GM04504 (cell line): Measurements from ENCODE around the gene MESP2.

Experiments
- DNase-seq: peaks from one replicate; pipeline ENCODE4 v3.0.0-alpha.2; 2012; ENCODE audit warnings: low read depth

MESP2 gene

GRCh38 chr15:89802231-89802928 lies 26.2 kb downstream of the MESP2 start:
- no peak for DNase-seq

DNA sequence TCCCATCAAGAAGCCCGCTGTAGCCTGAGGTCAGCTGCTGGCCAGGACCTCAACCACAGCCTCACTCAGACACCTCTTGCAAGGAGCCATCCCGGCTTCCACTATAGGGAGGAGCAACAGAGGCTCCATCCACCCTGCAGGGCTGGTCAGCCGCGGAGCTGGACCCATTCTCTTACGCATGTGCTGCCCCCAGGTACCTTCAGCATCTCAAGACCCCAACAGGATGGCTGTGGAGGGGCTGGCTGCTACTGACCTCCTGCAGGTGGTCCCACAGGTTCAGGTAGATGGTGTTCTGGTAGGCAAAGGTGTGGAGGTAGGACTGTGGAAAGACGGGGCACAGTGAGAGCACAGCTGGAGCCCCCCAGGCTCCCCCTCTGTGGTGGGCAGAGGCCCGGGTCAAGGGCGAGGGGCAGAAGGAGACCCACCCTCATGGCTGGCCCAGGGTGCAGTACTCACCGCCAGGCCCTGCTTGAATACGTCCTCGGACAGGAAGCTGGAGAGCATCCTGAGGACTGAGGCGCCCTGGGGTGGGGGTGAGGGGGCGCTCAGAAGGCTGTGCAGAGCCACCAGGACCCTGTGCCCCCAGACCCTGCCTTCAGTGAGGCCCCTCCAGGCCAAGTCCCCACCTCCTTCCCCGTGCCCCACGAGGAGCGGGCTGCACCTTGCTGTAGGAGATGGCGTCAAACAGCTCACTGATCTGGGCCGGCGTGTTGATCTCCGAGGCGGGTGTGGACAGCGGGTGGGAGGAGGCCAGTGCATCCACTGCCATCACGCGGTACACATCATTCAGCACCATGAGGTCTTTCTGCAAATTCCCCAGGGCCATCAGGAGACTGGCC lies 27.1 kb downstream of the MESP2 start:
- DNase-seq = no peak

GRCh38 chr15:89803941-89804800 lies 28.0 kb downstream of the MESP2 start:
- DNase-seq = no peak

DNA sequence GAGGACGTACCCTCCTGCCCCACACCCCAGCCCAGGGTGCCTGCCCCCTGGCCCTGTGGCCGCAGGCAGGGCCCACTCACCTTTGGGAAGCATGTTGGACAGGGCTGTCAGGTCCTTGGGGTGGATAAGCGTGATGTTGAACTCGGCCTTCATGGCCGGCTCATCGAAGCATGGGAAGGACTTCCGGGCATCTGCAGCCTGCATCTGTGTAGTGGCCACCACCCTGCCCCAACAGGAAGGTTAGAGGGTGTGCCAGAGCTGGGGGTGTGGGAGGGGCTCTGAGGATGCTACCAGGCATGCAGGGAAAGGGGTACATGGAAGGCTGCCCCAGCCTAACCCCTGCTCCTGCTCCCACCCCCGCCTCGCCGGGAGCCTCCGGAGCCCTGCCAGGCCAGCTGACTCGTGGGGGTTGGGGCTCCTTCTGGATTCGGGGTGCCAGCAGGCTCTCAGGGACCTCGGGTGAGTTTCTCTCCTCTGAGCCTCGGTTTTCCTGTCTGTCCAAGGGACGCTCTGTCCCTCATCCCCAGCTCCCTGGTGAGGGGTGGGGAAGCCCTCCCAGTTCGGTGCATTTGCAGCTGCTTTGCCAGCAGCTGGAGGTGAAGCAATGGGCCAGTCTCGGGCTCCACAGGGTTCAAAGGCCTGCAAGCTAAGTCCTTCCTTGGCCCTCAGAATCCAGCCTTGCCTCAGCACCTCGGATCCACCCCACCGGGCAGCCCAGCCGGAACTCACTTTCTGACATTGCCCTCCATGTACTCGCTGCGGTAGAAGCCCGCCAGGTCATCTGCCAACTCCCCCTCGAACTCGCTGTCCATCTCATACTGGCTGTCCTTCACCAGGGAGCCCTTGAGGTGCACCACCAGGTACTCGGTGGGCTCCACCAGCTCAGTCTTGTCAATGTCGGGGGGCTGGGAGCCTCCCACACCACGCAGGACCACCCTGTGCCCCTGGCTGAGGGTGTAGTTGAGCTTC lies 29.4 kb downstream of the MESP2 start:
- DNase-seq = no peak

GRCh38 chr15:89806210-89806558 lies 30.1 kb downstream of the MESP2 start:
- DNase-seq = no peak

- no peak for DNase-seq
Measured at GRCh38 chr15:89806559-89807550, 30.7 kb downstream of the MESP2 start.

DNA sequence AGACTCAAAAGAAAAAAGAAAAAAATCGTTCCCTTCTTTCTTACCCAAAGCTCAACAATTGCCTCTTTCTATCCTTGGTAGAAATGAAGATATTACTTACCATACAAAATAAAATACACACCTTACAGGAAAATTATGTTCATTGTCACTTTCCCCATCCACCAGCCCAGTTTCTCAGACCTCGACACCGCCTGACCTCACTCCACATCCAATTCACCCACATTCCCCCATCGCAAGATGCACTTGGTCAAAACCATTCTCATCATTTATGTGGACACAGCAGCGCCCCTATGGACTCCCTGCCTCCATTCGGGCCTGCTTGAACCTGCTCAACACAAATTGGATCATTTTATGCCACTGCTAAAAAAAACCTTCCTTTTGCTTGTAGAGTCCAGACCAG lies 31.6 kb downstream of the MESP2 start:
- DNase-seq = no peak

- no peak for DNase-seq
Measured at GRCh38 chr15:89808160-89808870, 32.2 kb downstream of the MESP2 start.

DNA sequence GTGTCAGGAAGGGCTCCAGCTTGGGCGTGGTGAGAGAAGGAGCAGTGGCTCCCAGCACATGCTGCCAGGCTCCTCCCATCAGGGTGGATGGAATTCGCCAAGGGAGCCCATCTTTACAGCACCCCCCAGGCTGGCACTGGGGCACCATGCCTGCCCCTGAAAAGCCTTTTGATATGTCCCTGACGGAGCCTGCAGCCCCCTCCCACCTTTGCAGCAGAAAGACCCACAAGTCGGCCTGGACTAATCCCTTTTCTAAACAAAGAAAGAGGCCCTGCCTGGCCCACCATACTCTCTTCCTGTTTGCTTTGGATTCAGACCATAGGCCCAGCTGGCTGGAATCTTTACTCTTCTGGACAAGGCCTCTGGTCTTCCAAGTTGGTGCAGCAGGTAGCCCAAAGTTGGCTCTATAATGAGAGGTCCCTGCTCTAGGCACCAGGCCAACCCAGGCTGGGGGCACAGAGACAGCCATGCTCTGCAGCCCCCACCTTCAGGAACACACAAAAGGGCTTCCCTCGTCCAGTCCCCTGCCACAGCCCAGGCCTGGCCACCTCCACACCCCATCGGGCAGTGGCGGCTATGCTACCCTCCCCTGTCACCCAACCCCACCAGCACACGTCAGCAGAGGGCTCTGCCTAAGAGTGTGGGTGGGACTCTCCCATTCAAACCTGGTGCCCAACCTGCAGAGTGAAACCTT lies 33.1 kb downstream of the MESP2 start:
- no peak for DNase-seq

DNA sequence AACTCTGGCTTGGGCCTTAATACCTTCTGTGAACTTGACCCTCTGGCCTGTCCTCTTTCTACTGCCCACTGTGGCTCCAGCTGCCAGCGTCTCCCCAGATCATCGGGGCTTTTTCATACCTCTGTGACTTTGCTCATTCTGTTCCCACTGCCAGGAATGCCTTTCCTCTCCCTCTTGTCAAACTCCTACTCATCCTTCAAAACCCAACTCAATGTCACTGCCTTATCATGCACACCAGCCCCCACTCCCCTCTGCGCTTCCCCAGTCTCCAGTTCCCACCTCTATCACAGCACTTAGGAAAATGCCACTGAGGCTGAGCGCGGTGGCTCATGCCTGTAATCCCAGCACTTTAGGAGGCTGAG lies 33.6 kb downstream of the MESP2 start:
- no peak for DNase-seq

- no peak for DNase-seq
Measured at GRCh38 chr15:89810837-89811236, 34.7 kb downstream of the MESP2 start.

- peak; percentile 69 for DNase-seq
Measured at GRCh38 chr15:89812011-89812846, 36.1 kb downstream of the MESP2 start.

DNA sequence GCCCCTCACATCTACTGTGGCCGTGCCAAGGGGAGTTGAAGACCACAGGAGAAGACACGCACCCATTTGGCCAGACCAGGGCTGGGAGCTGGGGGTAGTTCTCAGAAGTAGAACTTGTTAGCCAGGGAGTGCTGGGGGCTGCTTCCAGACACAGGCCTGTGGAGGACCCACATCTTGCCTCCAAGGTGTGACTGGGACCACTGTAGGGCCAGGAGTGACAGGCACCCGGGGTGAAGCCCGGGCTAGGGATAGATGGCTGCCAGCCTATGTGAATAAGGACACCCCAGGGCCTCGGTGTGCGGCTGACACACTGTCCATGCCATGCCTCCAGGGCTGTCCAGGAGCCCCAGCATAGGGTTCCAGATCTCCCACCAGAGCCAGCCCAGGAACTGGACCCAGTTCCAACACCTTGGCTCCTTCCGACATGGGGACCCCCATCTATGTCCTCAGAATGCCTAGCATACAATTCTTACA lies 36.8 kb downstream of the MESP2 start:
- DNase-seq = no peak

DNA sequence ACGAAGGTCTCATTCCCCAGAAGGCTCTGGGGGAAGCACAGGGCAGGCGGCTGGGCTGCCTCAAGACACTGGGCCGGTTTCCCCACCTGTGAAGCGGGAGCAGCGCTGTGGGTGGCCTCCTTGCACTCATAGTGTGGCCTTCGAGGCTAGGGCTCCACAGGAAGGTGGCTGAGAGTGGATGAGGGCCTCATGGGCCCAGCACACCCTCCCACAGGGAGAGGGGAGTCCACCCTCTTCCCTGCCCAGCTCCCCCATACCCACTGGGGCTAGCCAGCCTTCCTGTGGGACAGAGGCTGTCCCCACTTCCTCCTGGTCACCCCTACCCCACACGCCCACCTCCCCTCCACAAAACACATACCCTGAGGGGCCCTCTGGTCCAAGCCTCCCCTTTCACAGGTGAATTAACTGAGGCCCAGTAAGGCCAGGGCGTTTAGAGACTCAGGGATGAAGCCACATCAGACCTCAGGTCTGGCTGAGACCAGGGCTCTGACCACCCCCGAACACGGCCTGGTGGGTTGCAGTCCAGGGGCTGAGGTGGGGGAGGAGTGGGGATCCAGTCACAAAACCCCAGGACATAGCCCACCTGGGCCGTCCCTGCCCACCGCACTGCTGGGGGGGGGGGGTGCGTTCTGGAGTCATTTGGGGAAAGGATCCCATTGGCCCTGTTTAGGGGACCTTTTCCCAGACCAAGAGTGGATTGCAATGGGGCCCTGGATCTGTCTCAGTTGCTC lies 37.4 kb downstream of the MESP2 start:
- no peak for DNase-seq

DNA sequence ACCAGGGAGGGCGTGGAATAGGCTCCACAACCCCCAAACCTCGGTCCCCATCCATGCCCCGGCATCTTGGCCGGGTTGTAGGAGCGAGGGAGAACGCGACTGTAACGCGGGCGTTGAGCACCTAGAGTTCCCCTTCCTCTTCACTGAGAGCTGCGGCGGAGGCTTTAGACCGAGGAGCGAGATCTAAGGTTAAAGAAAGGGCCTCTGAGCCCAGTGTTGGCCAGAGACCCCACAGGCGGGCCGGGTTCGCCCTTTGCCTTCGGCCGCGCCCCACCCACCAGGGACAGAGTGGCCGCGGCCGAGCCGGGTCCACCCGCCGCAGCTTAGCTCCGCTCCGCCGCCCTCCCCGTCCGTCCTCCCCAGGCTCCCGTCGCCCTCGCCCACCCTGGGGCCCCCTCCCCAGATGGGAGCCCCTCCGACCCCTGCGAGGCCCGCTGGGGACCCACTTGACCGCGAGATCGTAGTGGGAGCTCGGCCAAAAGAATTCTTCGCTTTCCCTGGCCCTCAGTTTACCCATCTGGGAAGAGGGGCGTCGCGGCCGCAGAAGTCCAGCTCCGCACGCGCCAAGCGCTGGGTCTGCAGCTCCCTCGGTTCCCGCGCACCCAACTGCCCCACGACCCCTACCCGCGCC lies 38.1 kb downstream of the MESP2 start:
- no peak for DNase-seq

DNA sequence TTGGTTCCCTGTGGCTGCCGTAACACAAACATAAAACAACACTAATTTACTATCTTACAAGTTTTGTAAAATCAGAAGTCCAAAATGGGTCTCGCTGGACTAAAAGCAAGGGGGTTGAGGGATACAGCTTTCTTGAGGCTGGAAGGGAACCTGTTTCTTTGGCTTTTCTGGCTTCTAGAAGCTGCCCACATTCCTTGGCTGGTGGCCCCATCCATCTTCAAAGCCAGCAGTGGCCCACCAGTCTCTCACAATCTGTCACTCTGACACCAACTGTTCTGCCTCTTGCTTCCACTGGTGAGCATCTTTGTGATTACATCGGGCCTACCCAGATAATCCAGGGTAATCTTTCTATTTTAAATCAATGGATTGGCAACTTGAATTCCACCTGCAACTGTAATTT lies 39.6 kb downstream of the MESP2 start:
- no peak for DNase-seq
